Measurements from ENCODE around the gene BTF3L4.
"Not testable (repeated sequence)": the region's sequence is repeated elsewhere in the genome, so short reads cannot be mapped to it uniquely, and the experiment has no call there.

Gene BTF3L4

DNA sequence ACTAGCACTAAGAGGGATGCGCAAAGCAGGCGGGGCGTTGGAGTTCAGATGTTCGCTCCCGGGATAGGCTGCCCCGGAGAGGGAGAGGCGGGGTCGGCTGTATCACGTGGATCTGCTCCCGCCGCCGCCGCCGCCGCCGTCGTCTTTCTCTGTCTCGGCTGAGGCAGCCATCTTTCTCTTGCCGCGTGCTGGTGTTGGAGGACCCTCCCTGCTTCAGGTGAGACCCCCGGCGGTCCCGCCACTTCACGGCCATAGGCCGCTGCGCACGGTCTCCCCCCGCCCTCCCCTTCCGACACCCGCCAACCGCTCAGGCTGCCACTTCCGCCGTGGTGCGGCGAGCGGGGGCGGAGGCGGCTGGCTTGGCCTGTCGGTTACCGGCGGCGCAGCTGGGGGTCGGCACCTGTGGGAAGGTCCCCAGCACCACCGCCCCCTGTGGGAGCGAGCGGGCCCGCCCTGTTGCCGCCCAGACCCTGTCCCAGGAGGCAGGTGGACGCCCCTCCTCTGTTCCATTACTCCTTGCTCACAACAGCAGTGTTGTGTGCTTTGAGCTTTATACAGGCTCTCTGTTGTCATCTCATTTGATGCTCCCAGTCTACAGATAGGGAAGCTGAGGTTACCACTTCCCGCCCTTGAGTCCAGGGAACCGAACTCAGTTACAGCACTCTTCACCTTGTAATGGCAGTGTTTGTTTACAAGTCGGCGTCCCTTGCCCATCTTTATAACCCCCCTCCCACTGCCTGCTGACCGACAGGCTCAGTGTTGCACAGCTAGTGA is at the start of gene BTF3L4:
TSS of gene BTF3L4 (plus strand) at position 133 of the 774 bp plus-strand sequence. CDS start 3,553 bp downstream, outside the sequence.
- peak; percentile 84 for DNase-seq (ENCODE audit: low spot score)

- no peak for DNase-seq (ENCODE audit: low spot score)
Observed at GRCh38 chr1:52007215-52008002, 48.7 kb upstream of the BTF3L4 start.

DNA sequence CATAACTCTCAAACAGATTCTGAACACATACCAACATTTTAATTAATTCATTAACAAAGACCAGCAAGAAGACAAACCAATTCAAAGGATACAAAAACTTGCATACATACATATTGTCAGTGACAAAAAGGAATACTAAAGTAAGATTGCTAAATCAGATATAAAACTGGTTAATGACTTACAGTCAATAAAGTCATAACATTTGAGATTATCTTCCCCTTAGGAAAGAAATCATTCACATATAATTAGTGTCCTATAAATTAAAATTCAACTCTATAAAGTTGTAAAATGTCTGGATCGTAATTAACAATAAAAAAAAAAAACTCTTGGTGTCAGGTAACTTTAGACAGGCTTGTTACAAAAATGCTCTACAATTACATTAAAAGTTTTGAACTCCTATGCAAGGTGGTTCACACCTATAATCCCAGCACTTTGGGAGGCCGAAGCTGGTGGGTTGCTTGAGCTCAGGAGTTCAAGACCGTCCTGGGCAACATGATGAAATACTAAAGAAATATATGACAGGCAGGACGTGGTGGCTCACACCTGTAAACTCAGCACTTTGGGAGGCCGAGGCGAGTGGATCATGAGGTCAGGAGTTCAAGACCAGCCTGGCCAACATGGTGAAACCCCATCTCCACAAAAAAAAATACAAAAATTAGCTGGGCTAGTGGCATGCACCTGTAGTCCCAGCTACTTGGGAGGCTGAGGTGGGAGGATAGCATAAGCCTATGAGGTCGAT is 47.9 kb upstream of the BTF3L4 start:
- DNase-seq (ENCODE audit: low spot score): no peak

DNA sequence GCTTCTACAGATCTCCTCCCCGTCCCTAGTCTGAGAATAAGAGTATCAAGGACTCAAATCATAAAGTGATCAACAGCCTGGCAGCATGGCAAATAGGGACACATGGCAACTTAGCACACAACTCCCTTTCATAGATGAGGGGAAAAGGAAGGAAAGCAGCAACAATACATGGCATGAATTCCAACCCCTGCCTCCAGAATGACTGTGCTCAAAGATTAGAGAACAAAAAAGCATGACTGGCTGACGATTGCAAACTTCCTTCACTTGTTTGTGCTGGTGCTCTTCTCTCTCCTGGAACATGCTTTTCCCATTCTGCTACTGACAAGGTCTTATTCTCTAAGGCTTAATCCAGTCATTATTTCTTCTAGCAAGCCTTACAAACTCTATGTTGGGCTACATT is 34.0 kb upstream of the BTF3L4 start:
- DNase-seq (ENCODE audit: low spot score): no peak

DNA sequence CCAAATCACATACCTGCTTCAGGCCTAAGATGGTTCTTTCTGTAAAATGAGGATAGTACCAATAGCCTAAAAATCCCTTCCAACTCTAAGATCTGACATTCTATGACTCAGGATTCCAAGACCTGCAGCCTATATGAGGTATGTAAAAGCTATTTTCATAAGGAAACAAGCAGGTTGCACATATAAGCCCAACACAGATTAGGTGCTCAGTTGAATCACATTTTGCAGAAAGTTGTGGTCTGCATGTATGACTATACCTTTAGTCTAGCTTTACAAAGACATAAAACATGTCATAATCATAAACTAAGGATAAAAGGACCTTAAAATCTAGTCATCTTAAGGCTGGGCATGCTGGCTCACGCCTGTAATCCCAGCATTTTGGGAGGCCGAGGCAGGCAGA is 29.8 kb upstream of the BTF3L4 start:
- no peak for DNase-seq (ENCODE audit: low spot score)

DNA sequence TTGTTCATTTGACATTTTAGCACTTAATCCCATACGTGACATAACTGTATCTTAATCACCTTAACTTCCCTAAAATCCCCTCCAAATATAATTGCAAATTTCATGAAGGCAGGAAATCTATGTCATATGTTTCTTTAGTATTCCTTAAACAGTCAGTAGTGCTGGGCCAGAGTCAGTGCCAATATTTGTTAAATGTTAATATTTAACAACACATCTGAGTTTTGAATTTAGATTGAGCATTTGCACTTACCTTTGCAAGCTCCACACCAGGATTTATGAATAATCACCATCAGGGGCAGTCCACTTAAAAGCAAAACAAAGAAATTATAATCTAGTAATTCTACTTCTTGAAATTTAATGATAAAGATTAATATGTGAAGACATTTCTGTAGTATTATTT is 27.8 kb upstream of the BTF3L4 start:
- DNase-seq (ENCODE audit: low spot score): no peak

GRCh38 chr1:52028839-52029238 is 27.3 kb upstream of the BTF3L4 start:
- not testable (repeated sequence) for DNase-seq (ENCODE audit: low spot score)

GRCh38 chr1:52032124-52032784 is 23.8 kb upstream of the BTF3L4 start:
- DNase-seq (ENCODE audit: low spot score): no peak

GRCh38 chr1:52032785-52033131 is 23.3 kb upstream of the BTF3L4 start:
- no peak for DNase-seq (ENCODE audit: low spot score)

DNA sequence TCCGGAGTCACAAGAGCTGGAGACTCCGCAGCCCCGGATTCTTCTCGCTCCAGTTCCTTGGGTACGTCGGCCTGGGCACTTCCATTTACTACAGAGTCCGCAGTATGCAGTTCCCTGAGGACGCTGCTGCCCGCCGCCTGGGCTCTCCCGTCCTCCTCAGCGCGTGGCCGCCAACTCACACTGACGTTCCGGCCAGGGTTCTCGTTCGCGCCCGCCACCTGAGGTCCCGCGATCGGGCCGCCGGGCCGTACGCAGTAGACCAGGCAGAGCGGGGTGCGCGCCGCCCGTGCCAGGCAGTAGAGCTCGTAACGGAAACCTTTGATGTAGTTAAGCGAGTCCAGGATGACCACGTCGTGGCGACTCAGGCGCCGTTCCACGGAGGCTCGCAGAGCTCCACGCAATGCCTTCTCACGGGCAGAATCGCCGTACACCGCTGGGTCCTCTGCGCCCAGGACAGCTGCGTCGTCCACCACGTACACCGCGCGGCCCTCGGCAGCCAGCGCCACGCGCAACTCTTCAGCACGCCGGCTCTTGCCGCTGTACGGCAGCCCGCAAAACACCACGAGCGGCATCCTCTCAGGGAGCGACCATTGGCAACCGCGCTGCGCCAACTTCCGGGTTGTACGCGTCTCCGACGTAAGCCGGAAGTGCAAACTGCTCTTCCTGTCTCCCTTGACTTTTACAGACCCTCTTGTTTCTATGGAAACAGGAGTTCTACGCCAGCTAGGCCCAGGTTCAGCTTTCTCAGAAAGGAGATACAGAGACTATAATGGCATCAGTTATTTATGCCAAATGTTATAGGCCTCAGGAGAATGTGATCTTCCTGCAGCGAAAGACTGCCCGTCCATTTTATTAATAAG is 22.7 kb upstream of the BTF3L4 start, which contains the start of gene KTI12:
TSS of gene KTI12 (minus strand) at position 621 of the 860 bp plus-strand sequence. CDS start at position 572, 49 bp downstream.
- DNase-seq (ENCODE audit: low spot score): peak; percentile 74

- DNase-seq (ENCODE audit: low spot score): no peak
Observed at GRCh38 chr1:52034050-52034384, 22.1 kb upstream of the BTF3L4 start.

GRCh38 chr1:52037402-52037814 is 18.7 kb upstream of the BTF3L4 start:
- DNase-seq (ENCODE audit: low spot score): no peak

DNA sequence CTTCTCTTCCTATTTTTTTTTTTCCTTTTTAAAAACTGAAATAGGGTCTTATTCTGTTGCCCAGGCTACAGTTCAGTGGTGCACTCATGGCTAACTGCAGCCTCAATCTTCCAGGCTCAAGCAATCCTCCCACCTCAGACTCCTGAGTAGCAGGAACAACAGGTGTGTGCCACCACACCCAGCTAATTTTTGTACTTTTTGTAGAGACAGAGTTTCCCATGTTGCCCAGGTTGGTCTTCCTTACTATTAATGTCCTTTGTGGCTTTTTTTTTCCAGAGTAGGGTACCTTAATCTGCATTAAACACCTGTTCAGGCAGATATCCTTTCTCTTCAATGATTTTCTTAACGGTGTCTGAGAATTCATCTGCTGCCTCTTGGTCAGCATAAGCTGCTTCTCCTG is 18.2 kb upstream of the BTF3L4 start:
- DNase-seq (ENCODE audit: low spot score): no peak

DNA sequence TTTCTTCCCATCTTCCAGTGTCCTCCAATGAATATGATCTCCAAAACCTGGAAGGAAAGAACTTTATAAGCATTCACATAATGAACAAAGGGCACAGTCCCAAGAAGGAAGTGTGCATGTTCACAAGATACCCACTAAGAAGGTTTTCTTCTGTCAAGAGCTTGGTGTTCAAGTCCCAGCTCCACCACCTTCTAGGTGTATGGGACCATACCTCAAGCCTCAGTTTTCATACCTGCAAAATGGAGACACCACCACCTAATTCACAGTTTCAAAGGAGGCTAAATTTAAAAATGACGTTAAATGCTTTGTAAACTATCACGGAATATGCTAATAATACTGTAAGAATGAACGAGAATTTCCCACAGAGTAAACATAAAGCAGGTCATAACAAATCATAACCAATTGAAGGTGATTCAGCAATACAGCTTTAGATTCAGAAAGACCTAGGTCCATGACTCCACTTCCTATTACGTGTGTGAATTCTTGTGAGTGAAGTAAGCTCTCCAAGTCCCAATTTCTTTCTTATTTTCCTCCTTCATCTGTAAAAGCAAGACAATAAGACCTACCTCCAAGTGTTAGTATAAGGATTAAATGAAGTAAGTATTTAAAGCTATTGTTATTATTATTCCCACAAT is 14.4 kb upstream of the BTF3L4 start:
- DNase-seq (ENCODE audit: low spot score): no peak

DNA sequence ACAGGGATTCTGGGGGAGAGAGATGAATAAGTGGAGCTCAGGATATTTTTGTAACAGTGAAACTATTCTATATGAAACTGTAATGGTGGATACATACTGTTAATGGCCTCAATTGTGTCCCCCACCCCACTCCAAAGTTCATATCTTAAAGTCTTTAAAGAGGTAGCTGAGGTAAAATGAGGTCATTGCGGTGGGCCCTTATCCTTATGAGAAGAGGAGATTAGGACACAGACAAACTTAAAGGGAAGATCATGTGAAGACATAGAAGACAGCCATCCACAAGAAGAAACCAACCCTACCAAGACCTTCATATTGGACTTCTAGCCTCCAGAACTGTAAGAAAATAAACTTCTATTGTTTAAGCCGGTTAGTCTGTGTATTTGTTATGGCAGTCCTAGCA is 10.9 kb upstream of the BTF3L4 start:
- DNase-seq (ENCODE audit: low spot score): no peak

- not testable (repeated sequence) for DNase-seq (ENCODE audit: low spot score)
Observed at GRCh38 chr1:52045666-52046195, 10.4 kb upstream of the BTF3L4 start.

- DNase-seq (ENCODE audit: low spot score): not testable (repeated sequence)
Observed at GRCh38 chr1:52049337-52049736, 6.8 kb upstream of the BTF3L4 start.

DNA sequence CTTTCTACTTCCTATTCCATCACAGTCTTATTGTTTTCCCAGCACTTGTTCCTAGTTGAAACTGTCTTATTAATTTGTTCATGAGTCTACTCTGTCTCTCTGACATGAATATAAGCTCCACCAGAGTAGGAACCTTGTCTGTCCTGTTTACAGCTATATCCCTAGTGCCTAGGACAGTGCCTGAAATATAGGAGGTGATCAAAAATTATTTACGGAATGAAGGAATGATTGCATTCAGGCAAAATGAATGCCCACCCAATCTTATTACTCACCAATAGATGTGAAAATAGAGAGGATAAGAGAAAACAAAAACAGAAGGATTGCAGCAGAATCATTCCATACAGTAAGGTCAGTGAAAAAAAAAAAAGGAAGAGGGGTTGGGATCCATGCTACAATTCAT is 2.2 kb upstream of the BTF3L4 start:
- no peak for DNase-seq (ENCODE audit: low spot score)

DNA sequence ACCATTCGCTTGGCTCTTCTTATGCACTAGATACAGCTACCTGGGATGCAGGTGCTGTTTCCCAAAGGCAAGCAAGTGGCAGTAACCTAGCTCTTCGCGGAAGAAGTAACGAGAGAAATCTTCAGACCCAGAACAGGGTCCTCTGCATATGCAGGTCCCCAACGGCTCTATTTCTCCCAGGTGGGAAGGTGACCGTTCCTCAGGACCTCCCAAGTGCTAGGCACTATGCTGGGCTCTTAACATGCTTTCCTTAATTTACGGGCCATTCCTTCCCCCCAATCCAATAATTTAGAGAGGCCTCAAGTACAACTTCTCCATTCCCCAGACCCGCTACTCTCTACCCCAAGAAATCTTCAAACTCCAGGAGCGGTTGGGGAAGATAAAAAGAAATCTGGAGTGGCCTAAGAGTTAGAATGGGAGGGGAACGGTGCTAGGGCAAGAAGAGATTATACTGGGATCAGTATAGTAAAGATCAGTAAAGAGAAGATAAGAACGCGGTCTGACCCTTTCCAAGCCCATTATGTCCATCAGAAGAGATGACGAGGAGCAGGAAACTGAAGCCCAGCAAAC is 1.5 kb upstream of the BTF3L4 start:
- no peak for DNase-seq (ENCODE audit: low spot score)

All from hematopoietic multipotent progenitor cell treated with erythropoietin and hydrocortisone succinate and interleukin-3 and kit ligand, for 17 days (in vitro differentiated cells).